B cell (primary cell): Measurements from ENCODE around the gene FAM107B.

Source experiments
- CTCF ChIP-seq: fragments of 200-600 bp; IDR thresholded peaks from one replicate; pipeline ENCODE4 v1.8.0; 2022; ENCODE audit warnings: antibody characterized with exemption, mild to moderate bottlenecking
- EZH2 ChIP-seq: IDR thresholded peaks from 2 replicates; pipeline ENCODE4 v1.6.1; 2012; ENCODE audit warnings: borderline replicate concordance, low read depth, mild to moderate bottlenecking, moderate library complexity, low read length; ENCODE audit not compliant: insufficient read depth, poor library complexity, severe bottlenecking

GRCh38 chr10:14536241-14537213, 238.2 kb downstream of the FAM107B start:
- TF ChIP-seq CTCF (peak; percentile 76), EZH2 (no peak)
